HG02610 (cell line): Measurements from ENCODE around the gene GRID1.

Experiments
- ATAC-seq: cut with Tn5 transposase; IDR thresholded peaks from one replicate; pipeline ENCODE4 v1.9.1; 2021; ENCODE audit warnings: mild to moderate bottlenecking, moderate library complexity; ENCODE audit not compliant: unreplicated experiment

GRID1 gene

GRCh38 chr10:86025509-86025908 lies 341.1 kb downstream of the GRID1 start:
- ATAC-seq: no peak

GRCh38 chr10:86024281-86025041 lies 342.1 kb downstream of the GRID1 start:
- ATAC-seq: no peak

- ATAC-seq: no peak
Observed at GRCh38 chr10:86023931-86024280, 342.7 kb downstream of the GRID1 start.

- ATAC-seq: no peak
Observed at GRCh38 chr10:86023336-86023735, 343.3 kb downstream of the GRID1 start.

- no peak for ATAC-seq
Observed at GRCh38 chr10:86022906-86023305, 343.7 kb downstream of the GRID1 start.

- no peak for ATAC-seq
Observed at GRCh38 chr10:86020134-86020533, 346.5 kb downstream of the GRID1 start.

- ATAC-seq: no peak
Observed at GRCh38 chr10:86019141-86019540, 347.5 kb downstream of the GRID1 start.

- ATAC-seq: no peak
Observed at GRCh38 chr10:86018735-86019058, 347.9 kb downstream of the GRID1 start.

- peak; percentile 66 for ATAC-seq
Observed at GRCh38 chr10:86017841-86018734, 348.5 kb downstream of the GRID1 start.

- no peak for ATAC-seq
Observed at GRCh38 chr10:86013568-86013967, 353.0 kb downstream of the GRID1 start.

- ATAC-seq: no peak
Observed at GRCh38 chr10:86007171-86007570, 359.4 kb downstream of the GRID1 start.

GRCh38 chr10:86004337-86004736 lies 362.3 kb downstream of the GRID1 start:
- ATAC-seq: no peak

- no peak for ATAC-seq
Observed at GRCh38 chr10:86003201-86003621, 363.4 kb downstream of the GRID1 start.

GRCh38 chr10:86001521-86001920 lies 365.1 kb downstream of the GRID1 start:
- no peak for ATAC-seq

- ATAC-seq: no peak
Observed at GRCh38 chr10:85997544-85997943, 369.1 kb downstream of the GRID1 start.

- ATAC-seq: no peak
Observed at GRCh38 chr10:85995791-85996190, 370.8 kb downstream of the GRID1 start.

GRCh38 chr10:85993840-85994507 lies 372.6 kb downstream of the GRID1 start:
- ATAC-seq: no peak

- no peak for ATAC-seq
Observed at GRCh38 chr10:85993140-85993539, 373.5 kb downstream of the GRID1 start.

- ATAC-seq: no peak
Observed at GRCh38 chr10:85992324-85992723, 374.3 kb downstream of the GRID1 start.

GRCh38 chr10:85986777-85987176 lies 379.8 kb downstream of the GRID1 start:
- no peak for ATAC-seq

GRCh38 chr10:85983051-85983450 lies 383.5 kb downstream of the GRID1 start:
- no peak for ATAC-seq

- ATAC-seq: no peak
Observed at GRCh38 chr10:85979598-85979997, 387.0 kb downstream of the GRID1 start.
